OCI-LY1 (cell line): ENCODE data around the gene PER1.
"Not testable (repeated sequence)": the region's sequence is repeated elsewhere in the genome, so short reads cannot be mapped to it uniquely, and the experiment has no call there.

Experiments used
- H2AFZ ChIP-seq: fragments of 200-600 bp; sonication (generic), shearing (Covaris generic); 2 replicates; pipeline ENCODE4 v1.6.0; 2014; ENCODE audit warnings: antibody characterized with exemption, mild to moderate bottlenecking, low read length
- H3F3A ChIP-seq: fragments of 200-600 bp; sonication (generic), shearing (Covaris generic); 2 replicates; pipeline ENCODE4 v1.6.0; 2014; ENCODE audit warnings: mild to moderate bottlenecking, antibody characterized with exemption, low read length, moderate library complexity; ENCODE audit not compliant: insufficient read depth
- H3K27ac ChIP-seq: fragments of 200-600 bp; sonication (generic); 2 replicates; pipeline ENCODE4 v1.5.1; 2014; ENCODE audit warnings: low read length, mixed run types, mild to moderate bottlenecking, low read depth; ENCODE audit not compliant: poor library complexity, severe bottlenecking
- H3K27me3 ChIP-seq: fragments of 200-600 bp; sonication (generic); 2 replicates; pipeline ENCODE4 v1.6.0; 2014; ENCODE audit warnings: antibody characterized with exemption, mild to moderate bottlenecking, low read length, moderate library complexity; ENCODE audit not compliant: insufficient read depth
- H3K36me3 ChIP-seq: fragments of 200-600 bp; sonication (generic); 2 replicates; pipeline ENCODE4 v1.6.1; 2014; ENCODE audit warnings: mild to moderate bottlenecking, antibody characterized with exemption, low read length, moderate library complexity, mixed read lengths; ENCODE audit not compliant: insufficient read depth
- H3K4me1 ChIP-seq: fragments of 200-600 bp; sonication (generic); 2 replicates; pipeline ENCODE4 v1.5.1; 2014; ENCODE audit warnings: mild to moderate bottlenecking, low read length, moderate library complexity; ENCODE audit not compliant: insufficient read depth, severe bottlenecking
- H3K4me2 ChIP-seq: fragments of 200-600 bp; sonication (generic), shearing (Covaris generic); 2 replicates; pipeline ENCODE4 v1.6.1; 2014; ENCODE audit warnings: low read length
- H3K4me3 ChIP-seq: fragments of 200-600 bp; sonication (generic); 2 replicates; pipeline ENCODE4 v1.5.1; 2014; ENCODE audit warnings: low read length, low read depth, mild to moderate bottlenecking, mixed read lengths; ENCODE audit not compliant: poor library complexity, severe bottlenecking
- H3K79me2 ChIP-seq: fragments of 200-600 bp; shearing (Covaris generic); 2 replicates; pipeline ENCODE4 v1.6.1; 2016; ENCODE audit warnings: mixed run types, low read length, mixed read lengths; ENCODE audit not compliant: insufficient read depth
- H3K9ac ChIP-seq: fragments of 200-600 bp; sonication (generic), shearing (Covaris generic); 2 replicates; pipeline ENCODE4 v1.6.1; 2014; ENCODE audit warnings: mild to moderate bottlenecking, low read length, mixed read lengths
- H3K9me2 ChIP-seq: fragments of 200-600 bp; sonication (generic), shearing (Covaris generic); 2 replicates; pipeline ENCODE4 v1.6.1; 2014; ENCODE audit warnings: low read depth, mild to moderate bottlenecking, low read length, mixed read lengths
- H3K9me3 ChIP-seq: fragments of 200-600 bp; shearing (Covaris generic); 2 replicates; pipeline ENCODE4 v1.6.1; 2014; ENCODE audit warnings: low read length, mixed read lengths
- H4K20me1 ChIP-seq: fragments of 200-600 bp; sonication (generic), shearing (Covaris generic); 2 replicates; pipeline ENCODE4 v1.6.0; 2016; ENCODE audit warnings: mild to moderate bottlenecking, low read length; ENCODE audit not compliant: insufficient read depth
- EZH2 ChIP-seq: fragments of 200-600 bp; sonication (generic), shearing (Covaris generic); IDR thresholded peaks from 2 replicates; pipeline ENCODE4 v1.8.0; 2017; ENCODE audit warnings: borderline replicate concordance, mixed run types, mild to moderate bottlenecking, antibody characterized with exemption, low read length, moderate library complexity, mixed read lengths
- TF ChIP-seq, protein P1 (sequence below): fragments of 200-600 bp; sonication (generic), shearing (Covaris generic); IDR thresholded peaks from 2 replicates; pipeline ENCODE4 v1.5.1; 2017; ENCODE audit warnings: mild to moderate bottlenecking, antibody characterized with exemption, low read length, moderate library complexity, mixed read lengths

PER1 gene

DNA sequence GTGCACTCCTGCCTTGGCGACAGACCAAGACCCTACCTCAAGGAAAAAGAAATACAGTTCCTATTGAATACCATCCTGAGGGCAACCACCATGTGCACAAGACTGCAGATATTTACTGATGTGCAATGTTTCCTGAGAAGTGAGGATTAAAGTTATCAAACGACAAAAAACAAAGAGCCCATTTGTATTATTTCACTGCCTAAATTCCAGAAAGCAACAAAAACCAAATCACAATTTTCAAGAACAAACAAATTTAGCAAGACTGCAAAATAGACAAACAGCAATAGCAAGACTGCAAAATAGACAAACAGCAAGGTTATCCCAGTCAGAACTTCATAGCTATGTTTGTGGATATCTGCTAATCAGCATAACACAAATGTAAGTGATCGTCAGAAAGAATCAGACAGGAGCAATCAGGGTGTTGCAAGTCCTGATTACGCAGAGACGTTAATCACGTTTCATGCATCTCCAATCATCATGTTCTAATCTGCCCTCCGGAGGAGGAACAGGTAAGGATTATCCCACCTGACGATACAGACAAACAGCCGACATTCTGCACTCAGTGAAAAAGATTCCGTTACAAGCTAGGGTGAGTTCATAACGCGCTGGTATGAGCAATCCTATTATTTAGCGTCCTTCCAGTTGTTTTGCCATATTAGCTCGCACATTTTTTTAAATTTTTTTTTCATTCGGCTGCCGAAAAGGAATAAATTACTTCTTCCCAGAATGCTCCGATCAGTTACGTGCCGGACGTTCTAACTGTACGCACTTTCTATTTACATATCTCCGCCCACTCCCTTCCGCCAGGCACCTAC, 21.1 kb upstream of the PER1 start:
- Histone ChIP-seq H3K4me1 (peaks cover 55% of the 10 kb centered on the region), H3K9me2 (no peaks in the 10 kb centered on the region), H2AFZ (no peak overlapping the region), H3K79me2 (no peaks in the 10 kb centered on the region), H3F3A (no peaks in the 10 kb centered on the region), H3K27me3 (no peaks in the 10 kb centered on the region), H3K4me3 (peak overlapping the region; percentile 89), H3K9ac (peak overlapping the region; percentile 77), H4K20me1 (no peaks in the 10 kb centered on the region), H3K4me2 (peak overlapping the region; percentile 98), H3K9me3 (no peaks in the 10 kb centered on the region), H3K36me3 (no peaks in the 10 kb centered on the region), H3K27ac (peak overlapping the region; percentile 95)
- no peak for TF ChIP-seq EZH2
- TF ChIP-seq, protein P1, sequence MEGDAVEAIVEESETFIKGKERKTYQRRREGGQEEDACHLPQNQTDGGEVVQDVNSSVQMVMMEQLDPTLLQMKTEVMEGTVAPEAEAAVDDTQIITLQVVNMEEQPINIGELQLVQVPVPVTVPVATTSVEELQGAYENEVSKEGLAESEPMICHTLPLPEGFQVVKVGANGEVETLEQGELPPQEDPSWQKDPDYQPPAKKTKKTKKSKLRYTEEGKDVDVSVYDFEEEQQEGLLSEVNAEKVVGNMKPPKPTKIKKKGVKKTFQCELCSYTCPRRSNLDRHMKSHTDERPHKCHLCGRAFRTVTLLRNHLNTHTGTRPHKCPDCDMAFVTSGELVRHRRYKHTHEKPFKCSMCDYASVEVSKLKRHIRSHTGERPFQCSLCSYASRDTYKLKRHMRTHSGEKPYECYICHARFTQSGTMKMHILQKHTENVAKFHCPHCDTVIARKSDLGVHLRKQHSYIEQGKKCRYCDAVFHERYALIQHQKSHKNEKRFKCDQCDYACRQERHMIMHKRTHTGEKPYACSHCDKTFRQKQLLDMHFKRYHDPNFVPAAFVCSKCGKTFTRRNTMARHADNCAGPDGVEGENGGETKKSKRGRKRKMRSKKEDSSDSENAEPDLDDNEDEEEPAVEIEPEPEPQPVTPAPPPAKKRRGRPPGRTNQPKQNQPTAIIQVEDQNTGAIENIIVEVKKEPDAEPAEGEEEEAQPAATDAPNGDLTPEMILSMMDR = no peak

DNA sequence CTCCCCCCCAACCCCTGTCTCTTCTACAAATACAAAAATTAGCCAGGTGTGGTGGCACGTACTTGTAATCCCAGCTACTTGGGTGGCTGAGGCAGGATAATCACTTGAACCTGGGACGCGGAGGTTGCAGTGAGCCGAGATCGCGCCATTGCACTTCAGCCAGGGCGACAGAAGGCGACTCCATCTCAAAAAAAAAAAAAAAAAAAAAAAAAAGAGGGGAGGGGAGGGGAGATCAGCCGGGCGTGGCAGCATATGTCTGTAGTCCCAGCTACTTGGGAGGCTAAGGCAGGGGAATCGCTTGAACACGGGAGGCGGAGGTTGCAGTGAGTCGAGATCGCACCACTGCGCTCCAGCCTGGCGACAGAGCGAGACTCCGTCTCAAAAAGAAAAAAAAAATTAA, 18.0 kb upstream of the PER1 start:
- H4K20me1 ChIP-seq, H3F3A ChIP-seq, H3K9me3 ChIP-seq, H2AFZ ChIP-seq, H3K36me3 ChIP-seq, H3K9me2 ChIP-seq, H3K4me3 ChIP-seq, H3K79me2 ChIP-seq, H3K27ac ChIP-seq, H3K9ac ChIP-seq, H3K27me3 ChIP-seq: not testable (repeated sequence)
- Histone ChIP-seq H3K4me2 (peak overlapping the region; percentile 38; the same call in 1 of the 2 replicates), H3K4me1 (peaks cover 40% of the 10 kb centered on the region)

DNA sequence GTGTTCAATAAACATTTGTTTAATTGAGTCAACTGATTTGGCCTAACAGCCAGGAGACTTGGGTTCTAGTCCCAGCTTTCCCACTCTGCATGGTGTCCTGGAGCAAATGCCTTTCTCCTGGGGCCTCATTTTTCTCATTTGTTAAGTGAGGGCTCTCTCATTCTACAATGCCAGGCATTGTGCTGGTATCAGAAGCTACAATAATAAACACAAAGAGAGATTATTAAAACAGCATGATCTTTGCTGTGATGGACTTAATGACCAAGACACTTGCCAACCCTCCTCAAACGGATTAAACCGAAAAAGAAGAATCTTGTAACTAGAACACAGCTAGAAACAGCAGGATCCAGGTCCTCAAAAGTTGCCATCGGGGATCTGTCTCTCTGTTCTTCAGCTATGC, 15.3 kb upstream of the PER1 start:
- Histone ChIP-seq H3K4me3 (no peak overlapping the region), H3K9ac (no peak overlapping the region)
- TF ChIP-seq, protein P1 = no peak
- TF ChIP-seq EZH2 = no peak

DNA sequence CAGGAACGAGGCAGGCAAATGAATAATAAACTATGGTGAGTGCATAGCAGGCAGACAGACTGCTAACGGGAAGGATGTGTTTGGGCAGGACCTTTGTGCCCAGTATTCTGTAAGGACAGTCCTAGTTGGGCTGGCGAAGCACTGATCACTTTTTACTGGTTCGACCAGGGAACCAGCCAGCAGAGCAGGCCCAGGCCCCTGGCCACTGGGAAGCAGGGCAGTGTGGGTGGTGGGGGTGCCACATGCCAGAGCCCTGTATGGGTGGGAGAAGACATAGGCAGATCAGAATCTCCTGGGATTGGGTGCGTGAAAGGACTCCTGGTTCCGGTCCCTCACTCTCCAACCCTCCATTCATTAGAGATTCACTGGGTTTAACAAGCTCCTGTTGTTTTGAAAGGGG, 14.5 kb upstream of the PER1 start:
- H3K4me1 ChIP-seq = peaks cover 39% of the 10 kb centered on the region
- H3K9me2 ChIP-seq = no peaks in the 10 kb centered on the region
- H2AFZ ChIP-seq = no peak overlapping the region
- H3K79me2 ChIP-seq = peaks cover 8% of the 10 kb centered on the region; the same call in 1 of the 2 replicates
- H3K27me3 ChIP-seq = no peaks in the 10 kb centered on the region
- H4K20me1 ChIP-seq = no peaks in the 10 kb centered on the region
- no peak overlapping the region for H3K9ac ChIP-seq
- peaks cover under 1% of the 10 kb centered on the region; the same call in 1 of the 2 replicates for H3K36me3 ChIP-seq
- H3K9me3 ChIP-seq = no peaks in the 10 kb centered on the region
- no peak for TF ChIP-seq EZH2
- TF ChIP-seq, protein P1 = no peak
- H3K4me3 ChIP-seq = no peak overlapping the region
- H3K27ac ChIP-seq = no peak overlapping the region
- H3K4me2 ChIP-seq = no peak overlapping the region
- no peaks in the 10 kb centered on the region for H3F3A ChIP-seq

More for the DNA sequence above, 15.3 kb upstream of the PER1 start:
- Histone ChIP-seq H3K79me2 (peaks cover under 1% of the 10 kb centered on the region; the same call in 1 of the 2 replicates), H2AFZ (no peak overlapping the region), H4K20me1 (no peaks in the 10 kb centered on the region), H3F3A (no peaks in the 10 kb centered on the region), H3K9me3 (no peaks in the 10 kb centered on the region), H3K9me2 (no peaks in the 10 kb centered on the region), H3K4me1 (peaks cover 40% of the 10 kb centered on the region), H3K27me3 (no peaks in the 10 kb centered on the region), H3K36me3 (no peaks in the 10 kb centered on the region), H3K4me2 (no peak overlapping the region), H3K27ac (peak overlapping the region; percentile 18)
